Pancreas (tissue), 10 donors: Measurements from ENCODE around the gene HEATR9. TPM values are rescaled to one million over a fixed set of nuclear protein-coding genes. Genes with fewer than 3 reads are reported as not detected.

ENCODE experiments used
- ATAC-seq, 4 donors: fragments of 200-7000 bp; cut with Tn5 transposase; one replicate each; pipeline versions ENCODE4 v1.8.0 to v1.9.1; 2020; ENCODE audit warnings: mild to moderate bottlenecking in 4 of 4, moderate library complexity in 4 of 4
- DNase-seq, 6 donors: peaks; one replicate each; pipeline ENCODE4 v3.0.0-alpha.2; 2020
- FAIRE-seq: peaks from 2 replicates; lab custom pipeline; 2012; peaks lifted over from hg19 to GRCh38; lab: Jason Lieb, UNC
- H3K27ac ChIP-seq, 4 donors: fragments of 200-600 bp; sonication (generic); 1 replicate in 3 of 4; 2 replicates in 1 of 4; pipeline versions ENCODE4 v1.5.0 to v1.8.0; 2020
- H3K27me3 ChIP-seq, 4 donors: fragments of 200-600 bp; one replicate each; pipeline ENCODE4 v1.8.0; 2021
- H3K36me3 ChIP-seq, 3 donors: fragments of 200-600 bp; sonication (generic) in 1 of 3; one replicate each; pipeline versions ENCODE4 v1.5.0 to v1.8.0; 2020 to 2021
- H3K4me1 ChIP-seq, 3 donors: fragments of 200-600 bp; one replicate each; pipeline ENCODE4 v1.8.0; 2021
- H3K4me3 ChIP-seq, 4 donors: fragments of 200-600 bp; sonication (generic) in 2 of 4; one replicate each; pipeline versions ENCODE4 v1.5.0 to v1.8.0; 2020 to 2021
- H3K9me3 ChIP-seq, 4 donors: fragments of 200-600 bp; one replicate each; pipeline ENCODE4 v1.8.0; 2021
- WGBS, 2 donors: extraction: QIAGEN DNeasy Blood & Tissue Kit; methylation state at CpG; one replicate each; pipeline ENCODE4 v1.1.7; 2013; 5-methylcytosine and 5-hydroxymethylcytosine counted together
- intact Hi-C, 3 donors: fragments of 100-400 bp; cut with DNase I; formaldehyde crosslinking; loops; one replicate each; pipeline versions ENCODE4 v1.11.1 to v1.14.2; 2022
- polyA plus RNA-seq, 2 donors: library from polyadenylated mRNA; stranded (reverse); fragments of 200-250 nt; gene quantifications; one replicate each; pipeline ENCODE4 v1.2.3, GENCODE V29; 2013
- total RNA-seq, 6 donors: library from RNA; stranded (reverse); fragmentation: NEBNext Ultra II Directional in 4 of 6; extraction: Animal tissue kit (Norgen Biotek cat#: 25700) in 4 of 6; gene quantifications; one replicate each; pipeline versions ENCODE4 v1.2.1 to v1.2.4, GENCODE V29; 2021 to 2023
- TF ChIP-seq, protein P1 (sequence below), 4 donors: fragments of 200-600 bp; sonication (generic) in 3 of 4; IDR thresholded peaks; one replicate each; pipeline versions ENCODE4 v1.5.0 to v1.8.0; 2021; ENCODE audit warnings: antibody characterized with exemption in 4 of 4
- donor health status: healthy with polysubstance abuse.
- donor health status: DM: no; HTN: no; CAD: no; lungs with moderate emphysema.
- donor health status: DM: no; HTN: no; CAD: no.
- donor health status: control.
- donor health status: control.
- donor health status: Bipolar disorder and iron deficiency.
- donor health status: DM: yes; HTN: yes; CAD: no.
- donor health status: DM: no; HTN: no; CAD: no.
- donor health status: DM: no; HTN: no; CAD: no.
- donor health status: DM: yes; HTN: yes; CAD: no.

Gene HEATR9
- total and polyA plus RNA-seq, 8 donors: not detected

DNA sequence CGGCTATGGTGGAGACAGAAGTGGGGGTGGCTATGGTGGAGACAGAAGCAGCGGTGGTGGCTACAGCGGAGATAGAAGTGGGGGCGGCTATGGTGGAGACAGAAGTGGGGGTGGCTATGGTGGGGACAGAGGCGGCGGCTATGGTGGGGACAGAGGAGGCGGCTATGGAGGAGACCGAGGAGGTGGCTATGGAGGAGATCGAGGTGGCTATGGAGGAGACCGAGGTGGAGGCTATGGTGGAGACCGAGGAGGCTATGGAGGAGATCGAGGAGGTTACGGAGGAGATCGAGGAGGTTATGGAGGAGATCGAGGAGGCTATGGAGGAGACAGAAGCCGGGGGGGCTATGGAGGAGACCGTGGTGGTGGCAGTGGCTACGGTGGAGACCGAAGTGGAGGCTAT is 24.1 kb downstream of the HEATR9 start:
- no peaks in the 10 kb centered on the region for H3K4me1 ChIP-seq
- FAIRE-seq (no peak), ATAC-seq (no peak), DNase-seq (no peak)
- H3K4me3 ChIP-seq: no peak overlapping the region
- no peaks in the 10 kb centered on the region for H3K27me3 ChIP-seq
- intact Hi-C loops: no loop called here
- 97 to 98% methylated on average over 19 of the region's 19 CpGs for WGBS, 2 donors
- H3K27ac ChIP-seq: no peak overlapping the region
- H3K9me3 ChIP-seq: no peaks in the 10 kb centered on the region
- TF ChIP-seq, protein P1, sequence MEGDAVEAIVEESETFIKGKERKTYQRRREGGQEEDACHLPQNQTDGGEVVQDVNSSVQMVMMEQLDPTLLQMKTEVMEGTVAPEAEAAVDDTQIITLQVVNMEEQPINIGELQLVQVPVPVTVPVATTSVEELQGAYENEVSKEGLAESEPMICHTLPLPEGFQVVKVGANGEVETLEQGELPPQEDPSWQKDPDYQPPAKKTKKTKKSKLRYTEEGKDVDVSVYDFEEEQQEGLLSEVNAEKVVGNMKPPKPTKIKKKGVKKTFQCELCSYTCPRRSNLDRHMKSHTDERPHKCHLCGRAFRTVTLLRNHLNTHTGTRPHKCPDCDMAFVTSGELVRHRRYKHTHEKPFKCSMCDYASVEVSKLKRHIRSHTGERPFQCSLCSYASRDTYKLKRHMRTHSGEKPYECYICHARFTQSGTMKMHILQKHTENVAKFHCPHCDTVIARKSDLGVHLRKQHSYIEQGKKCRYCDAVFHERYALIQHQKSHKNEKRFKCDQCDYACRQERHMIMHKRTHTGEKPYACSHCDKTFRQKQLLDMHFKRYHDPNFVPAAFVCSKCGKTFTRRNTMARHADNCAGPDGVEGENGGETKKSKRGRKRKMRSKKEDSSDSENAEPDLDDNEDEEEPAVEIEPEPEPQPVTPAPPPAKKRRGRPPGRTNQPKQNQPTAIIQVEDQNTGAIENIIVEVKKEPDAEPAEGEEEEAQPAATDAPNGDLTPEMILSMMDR (IDR thresholded peaks at IDR 0.05): no peak
- H3K36me3 ChIP-seq: peaks cover 3 to 79% (median 37%) of the 10 kb centered on the region in 3 donors

DNA sequence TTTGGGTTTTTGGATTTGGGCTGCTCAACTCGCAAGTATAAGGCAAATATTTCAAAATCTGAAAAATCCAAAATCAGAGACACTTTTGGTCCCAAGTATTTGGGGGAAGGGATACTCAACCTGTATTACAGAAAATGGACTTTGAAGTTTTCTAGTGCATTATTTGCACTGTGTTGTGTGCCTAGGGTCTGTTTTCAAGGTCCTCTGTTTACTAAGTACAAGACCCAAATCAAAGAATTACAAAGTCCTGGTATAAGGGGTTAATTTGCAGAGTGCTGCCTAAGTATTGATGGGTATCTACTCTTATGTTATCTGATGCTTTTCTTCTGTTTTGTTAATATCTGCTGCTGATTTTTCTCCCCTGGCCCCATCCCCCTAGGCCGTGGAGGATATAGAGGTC is 25.0 kb downstream of the HEATR9 start:
- FAIRE-seq: no peak
- Histone ChIP-seq H3K27ac (no peak overlapping the region), H3K27me3 (no peaks in the 10 kb centered on the region), H3K4me1 (no peaks in the 10 kb centered on the region), H3K36me3 (peaks cover 3 to 86% (median 45%) of the 10 kb centered on the region in 3 donors), H3K4me3 (no peak overlapping the region), H3K9me3 (no peaks in the 10 kb centered on the region)
- no peak for DNase-seq
- WGBS, 2 donors: 93 to 100% methylated on average over 2 of the region's 2 CpGs
- no peak for ATAC-seq
- intact Hi-C loops: no loop called here
- TF ChIP-seq, protein P1 (IDR thresholded peaks at IDR 0.05): no peak

DNA sequence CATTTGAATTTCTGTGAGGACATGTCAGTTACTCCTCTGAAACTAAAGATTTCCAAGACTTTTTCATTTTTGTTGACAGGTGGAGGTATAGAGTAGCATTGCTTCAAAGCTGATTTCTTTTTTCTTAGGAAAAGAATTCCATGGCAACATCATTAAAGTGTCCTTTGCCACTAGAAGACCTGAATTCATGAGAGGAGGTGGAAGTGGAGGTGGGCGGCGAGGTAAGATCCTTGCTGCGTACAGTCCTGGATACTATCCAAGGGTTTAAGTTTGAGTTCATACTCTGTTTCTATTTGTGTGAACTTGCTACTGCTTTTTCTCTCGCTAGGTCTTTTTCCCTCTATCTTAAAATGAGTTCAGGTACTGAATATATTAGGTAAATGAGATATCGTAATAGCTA is 26.5 kb downstream of the HEATR9 start:
- DNase-seq (no peak), ATAC-seq (no peak), FAIRE-seq (no peak)
- H3K9me3 ChIP-seq: no peaks in the 10 kb centered on the region
- intact Hi-C loops: no loop called here
- H3K36me3 ChIP-seq: peaks cover 3 to 88% (median 48%) of the 10 kb centered on the region in 3 donors
- H3K27ac ChIP-seq: no peak overlapping the region
- H3K4me3 ChIP-seq: no peak overlapping the region
- H3K27me3 ChIP-seq: no peaks in the 10 kb centered on the region
- TF ChIP-seq, protein P1 (IDR thresholded peaks at IDR 0.05): no peak
- no peaks in the 10 kb centered on the region for H3K4me1 ChIP-seq
- 99% methylated on average over 5 of the region's 5 CpGs for WGBS, 2 donors

DNA sequence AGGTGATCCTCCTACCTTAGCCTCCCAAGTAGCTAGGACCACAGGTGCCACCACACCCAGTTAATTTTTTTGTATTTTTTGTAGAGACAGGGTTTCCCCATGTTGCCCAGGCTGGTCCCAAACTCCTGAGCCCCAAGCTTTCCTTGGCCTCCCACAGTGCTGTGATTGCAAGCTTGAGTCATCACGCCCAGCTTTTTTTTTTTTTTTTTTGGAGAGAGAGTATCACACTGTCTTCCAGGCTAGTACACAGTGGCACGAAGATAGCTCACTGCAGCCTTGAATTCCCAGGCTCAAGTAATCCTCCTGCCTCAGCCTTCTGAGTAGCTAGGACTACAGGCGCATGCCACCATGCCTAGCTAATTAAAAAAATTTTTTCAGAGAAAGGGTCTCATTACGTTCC is 27.2 kb downstream of the HEATR9 start:
- no peak for ATAC-seq
- H3K4me3 ChIP-seq: no peak overlapping the region
- no peak for DNase-seq
- H3K27me3 ChIP-seq: no peaks in the 10 kb centered on the region
- peaks cover 3 to 92% (median 48%) of the 10 kb centered on the region in 3 donors for H3K36me3 ChIP-seq
- TF ChIP-seq, protein P1 (IDR thresholded peaks at IDR 0.05): no peak
- H3K27ac ChIP-seq: no peak overlapping the region
- WGBS, 2 donors: 92 to 95% methylated on average over 4 of the region's 4 CpGs
- no peaks in the 10 kb centered on the region for H3K9me3 ChIP-seq
- FAIRE-seq: no peak
- intact Hi-C loops: no loop called here
- H3K4me1 ChIP-seq: no peaks in the 10 kb centered on the region

DNA sequence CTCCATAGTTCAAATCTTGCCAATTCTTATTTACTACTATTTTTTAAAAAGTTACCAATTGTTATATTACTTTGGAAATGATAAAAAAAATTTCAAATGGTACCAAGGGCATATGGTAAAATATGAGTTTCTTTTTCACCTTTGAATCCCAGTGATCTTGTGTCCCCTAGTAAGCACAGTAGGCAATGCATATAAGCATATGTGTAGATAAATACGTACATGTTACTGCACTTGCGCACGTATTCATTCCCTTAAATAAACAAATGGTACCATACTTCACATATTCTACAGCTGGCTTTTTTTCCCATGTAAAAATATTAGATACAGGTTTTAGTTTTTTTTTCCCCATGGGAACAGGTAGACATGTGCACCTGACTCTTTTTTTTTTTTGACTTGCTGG is 27.6 kb downstream of the HEATR9 start:
- FAIRE-seq (no peak), DNase-seq (no peak), ATAC-seq (no peak)
- H3K4me3 ChIP-seq: no peak overlapping the region
- H3K27ac ChIP-seq: no peak overlapping the region
- no peaks in the 10 kb centered on the region for H3K4me1 ChIP-seq
- H3K36me3 ChIP-seq: peaks cover 3 to 92% (median 49%) of the 10 kb centered on the region in 3 donors
- H3K9me3 ChIP-seq: no peaks in the 10 kb centered on the region
- intact Hi-C loops: no loop called here
- H3K27me3 ChIP-seq: no peaks in the 10 kb centered on the region
- TF ChIP-seq, protein P1 (IDR thresholded peaks at IDR 0.05): no peak
- 52 to 57% methylated on average over 3 of the region's 3 CpGs for WGBS, 2 donors
